Right atrium auricular region (tissue), 2 donors: ENCODE results near the gene ENOSF1. TPM values are rescaled to one million over a fixed set of nuclear protein-coding genes. Genes with fewer than 3 reads are reported as not detected.

Experiments used
- DNase-seq: peaks from one replicate; pipeline ENCODE4 v3.0.0-alpha.2; 2019; ENCODE audit warnings: low spot score
- H3K27ac ChIP-seq, 2 donors: fragments of 200-600 bp; sonication (generic); 1 replicate in 1 of 2; 2 replicates in 1 of 2; pipeline ENCODE4 v1.5.1; 2016 to 2019
- H3K27me3 ChIP-seq, 2 donors: fragments of 200-600 bp; sonication (generic); one replicate each; pipeline versions ENCODE4 v1.5.1 to v1.6.0; 2017 to 2019
- H3K36me3 ChIP-seq: fragments of 200-600 bp; sonication (generic); one replicate; pipeline ENCODE4 v1.5.1; 2016
- H3K4me1 ChIP-seq, 2 donors: fragments of 200-600 bp; sonication (generic); one replicate each; pipeline versions ENCODE4 v1.5.1 to v1.6.0; 2017 to 2019
- H3K4me3 ChIP-seq, 2 donors: fragments of 200-600 bp; sonication (generic); 1 replicate in 1 of 2; 2 replicates in 1 of 2; pipeline ENCODE4 v1.5.1; 2017 to 2019; ENCODE audit warnings: mild to moderate bottlenecking in 1 of 2, moderate library complexity in 1 of 2
- H3K9me3 ChIP-seq, 2 donors: fragments of 200-600 bp; sonication (generic); one replicate each; pipeline ENCODE4 v1.5.1; 2019
- total RNA-seq, 2 donors: library from RNA; depleted of rRNA; stranded (reverse); fragments of >200 nt; gene quantifications; one replicate each; pipeline ENCODE4 v1.1.0, GENCODE V29; 2016
- TF ChIP-seq, protein P1 (sequence below), 2 donors: fragments of 200-600 bp; sonication (generic); IDR thresholded peaks; one replicate each; pipeline ENCODE4 v1.5.1; 2019; ENCODE audit warnings: antibody characterized with exemption in 2 of 2

The ENOSF1 gene
- total RNA-seq, 2 donors from 2014 or later: 13.7 to 24.4 TPM

DNA sequence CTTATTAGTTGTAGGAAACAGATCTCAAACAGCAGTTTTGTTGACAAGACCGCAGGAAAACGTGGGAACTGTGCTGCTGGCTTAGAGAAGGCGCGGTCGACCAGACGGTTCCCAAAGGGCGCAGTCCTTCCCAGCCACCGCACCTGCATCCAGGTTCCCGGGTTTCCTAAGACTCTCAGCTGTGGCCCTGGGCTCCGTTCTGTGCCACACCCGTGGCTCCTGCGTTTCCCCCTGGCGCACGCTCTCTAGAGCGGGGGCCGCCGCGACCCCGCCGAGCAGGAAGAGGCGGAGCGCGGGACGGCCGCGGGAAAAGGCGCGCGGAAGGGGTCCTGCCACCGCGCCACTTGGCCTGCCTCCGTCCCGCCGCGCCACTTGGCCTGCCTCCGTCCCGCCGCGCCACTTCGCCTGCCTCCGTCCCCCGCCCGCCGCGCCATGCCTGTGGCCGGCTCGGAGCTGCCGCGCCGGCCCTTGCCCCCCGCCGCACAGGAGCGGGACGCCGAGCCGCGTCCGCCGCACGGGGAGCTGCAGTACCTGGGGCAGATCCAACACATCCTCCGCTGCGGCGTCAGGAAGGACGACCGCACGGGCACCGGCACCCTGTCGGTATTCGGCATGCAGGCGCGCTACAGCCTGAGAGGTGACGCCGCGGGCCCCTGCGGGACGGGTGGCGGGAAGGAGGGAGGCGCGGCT lies 55.0 kb downstream of the ENOSF1 start, which contains the start of gene TYMS:
TSS of gene TYMS (plus strand) at position 343 of the 690 bp plus-strand sequence. CDS start at position 433, 90 bp downstream.
- H3K4me1 ChIP-seq: peaks cover 0 to 12% of the 10 kb centered on the region in 2 donors
- TF ChIP-seq, protein P1, sequence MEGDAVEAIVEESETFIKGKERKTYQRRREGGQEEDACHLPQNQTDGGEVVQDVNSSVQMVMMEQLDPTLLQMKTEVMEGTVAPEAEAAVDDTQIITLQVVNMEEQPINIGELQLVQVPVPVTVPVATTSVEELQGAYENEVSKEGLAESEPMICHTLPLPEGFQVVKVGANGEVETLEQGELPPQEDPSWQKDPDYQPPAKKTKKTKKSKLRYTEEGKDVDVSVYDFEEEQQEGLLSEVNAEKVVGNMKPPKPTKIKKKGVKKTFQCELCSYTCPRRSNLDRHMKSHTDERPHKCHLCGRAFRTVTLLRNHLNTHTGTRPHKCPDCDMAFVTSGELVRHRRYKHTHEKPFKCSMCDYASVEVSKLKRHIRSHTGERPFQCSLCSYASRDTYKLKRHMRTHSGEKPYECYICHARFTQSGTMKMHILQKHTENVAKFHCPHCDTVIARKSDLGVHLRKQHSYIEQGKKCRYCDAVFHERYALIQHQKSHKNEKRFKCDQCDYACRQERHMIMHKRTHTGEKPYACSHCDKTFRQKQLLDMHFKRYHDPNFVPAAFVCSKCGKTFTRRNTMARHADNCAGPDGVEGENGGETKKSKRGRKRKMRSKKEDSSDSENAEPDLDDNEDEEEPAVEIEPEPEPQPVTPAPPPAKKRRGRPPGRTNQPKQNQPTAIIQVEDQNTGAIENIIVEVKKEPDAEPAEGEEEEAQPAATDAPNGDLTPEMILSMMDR (IDR thresholded peaks at IDR 0.05): no peak
- no peaks in the 10 kb centered on the region for H3K27me3 ChIP-seq
- peak within 1 kb of the TSS in 1 of 2 donors; percentile 32 for H3K27ac ChIP-seq
- DNase-seq: no peak
- H3K9me3 ChIP-seq: no peaks in the 10 kb centered on the region
- H3K36me3 ChIP-seq: no peaks in the 10 kb centered on the region
- peak within 1 kb of the TSS; percentile 48 to 76 for H3K4me3 ChIP-seq

DNA sequence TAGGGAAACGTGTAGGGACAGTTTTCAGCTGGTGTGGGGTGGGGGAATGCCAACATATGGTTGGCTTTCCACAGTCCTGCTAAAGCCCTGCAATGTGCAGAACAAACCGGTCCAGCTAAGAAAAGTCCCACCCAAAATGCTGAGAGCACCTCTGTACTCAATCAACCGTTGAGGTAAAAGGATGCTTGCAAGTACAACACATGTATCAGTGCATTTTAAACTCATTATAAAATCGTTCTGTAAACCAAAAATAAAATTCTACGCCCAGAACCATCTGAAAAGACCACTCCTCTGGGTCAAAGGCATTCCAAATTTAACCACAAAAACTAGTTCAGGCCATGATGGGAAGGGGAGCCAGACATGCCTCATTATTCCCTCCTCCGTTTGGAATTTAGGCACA lies 57.0 kb downstream of the ENOSF1 start:
- Histone ChIP-seq H3K27ac (no peak overlapping the region), H3K4me3 (no peak overlapping the region), H3K9me3 (no peaks in the 10 kb centered on the region), H3K36me3 (no peaks in the 10 kb centered on the region), H3K27me3 (no peaks in the 10 kb centered on the region), H3K4me1 (peaks cover 0 to 12% of the 10 kb centered on the region in 2 donors)
- TF ChIP-seq, protein P1 (IDR thresholded peaks at IDR 0.05): no peak
- DNase-seq: no peak

DNA sequence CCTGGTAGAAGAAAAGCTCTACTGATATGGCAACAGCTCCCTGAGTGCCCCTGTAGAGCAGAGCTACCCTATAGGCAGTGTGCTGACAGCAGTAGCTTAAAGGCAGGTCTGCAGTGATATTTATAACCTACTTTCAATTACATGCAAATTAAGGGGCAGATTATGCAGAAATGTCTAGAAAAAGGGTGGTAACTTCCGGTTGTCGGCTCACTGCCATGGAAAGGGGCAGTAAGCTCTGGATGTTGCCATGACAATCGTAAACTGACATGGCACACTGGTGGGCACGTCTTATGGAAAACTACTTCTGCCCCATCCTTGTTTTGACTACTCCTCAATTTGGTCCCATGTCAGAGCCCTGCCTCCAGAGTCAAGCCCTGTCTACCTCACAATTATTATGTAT lies 57.8 kb downstream of the ENOSF1 start:
- H3K36me3 ChIP-seq: no peaks in the 10 kb centered on the region
- H3K9me3 ChIP-seq: no peaks in the 10 kb centered on the region
- DNase-seq: no peak
- H3K27ac ChIP-seq: no peak overlapping the region
- H3K4me1 ChIP-seq: peaks cover 0 to 12% of the 10 kb centered on the region in 2 donors
- H3K27me3 ChIP-seq: no peaks in the 10 kb centered on the region
- H3K4me3 ChIP-seq: no peak overlapping the region
- TF ChIP-seq, protein P1 (IDR thresholded peaks at IDR 0.05): no peak

DNA sequence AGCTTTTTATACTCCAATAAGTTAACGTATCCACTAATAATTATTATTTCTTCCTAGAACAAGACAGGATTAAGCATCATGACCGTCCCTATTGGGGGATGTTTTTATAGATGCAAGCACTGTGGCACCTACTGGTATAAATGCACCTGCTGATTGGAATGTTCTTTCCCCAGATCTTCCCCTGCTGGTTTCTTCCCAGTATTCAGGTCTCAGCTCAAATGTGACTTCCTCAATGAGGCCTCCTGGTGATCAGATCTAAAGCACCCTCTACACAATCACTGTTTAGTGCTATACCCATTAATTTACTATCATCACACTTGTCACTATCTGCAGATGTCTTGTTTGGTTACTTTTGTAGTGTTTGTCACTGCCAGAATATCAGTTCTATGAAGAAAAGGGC lies 58.9 kb downstream of the ENOSF1 start:
- H3K4me1 ChIP-seq: peaks cover 0 to 8% of the 10 kb centered on the region in 2 donors
- TF ChIP-seq, protein P1 (IDR thresholded peaks at IDR 0.05): no peak
- no peaks in the 10 kb centered on the region for H3K27me3 ChIP-seq
- H3K27ac ChIP-seq: no peak overlapping the region
- no peak overlapping the region for H3K4me3 ChIP-seq
- H3K36me3 ChIP-seq: no peaks in the 10 kb centered on the region
- DNase-seq: no peak
- H3K9me3 ChIP-seq: no peaks in the 10 kb centered on the region

DNA sequence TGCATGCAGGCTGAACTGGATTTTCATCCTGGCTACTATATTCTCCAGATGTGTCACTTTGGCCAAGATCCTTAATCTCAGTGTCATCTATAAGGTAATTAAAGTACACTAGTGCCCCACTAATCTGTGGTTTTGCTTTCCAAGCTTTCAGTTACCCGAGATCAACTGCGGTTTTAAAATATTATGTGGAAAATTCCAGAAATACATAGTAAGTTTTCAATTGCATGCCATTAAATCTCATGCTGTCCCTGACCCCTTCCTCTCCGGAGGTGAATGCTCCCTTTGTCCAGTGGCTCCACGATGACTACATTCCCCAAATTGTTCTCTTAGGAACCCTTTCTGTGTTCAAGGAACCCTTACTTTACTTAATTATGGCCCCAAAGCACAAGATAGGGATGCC lies 60.3 kb downstream of the ENOSF1 start:
- Histone ChIP-seq H3K27me3 (no peaks in the 10 kb centered on the region), H3K4me3 (no peak overlapping the region), H3K27ac (no peak overlapping the region), H3K4me1 (peaks cover 0 to 2% of the 10 kb centered on the region in 2 donors), H3K9me3 (no peaks in the 10 kb centered on the region), H3K36me3 (no peaks in the 10 kb centered on the region)
- no peak for DNase-seq
- TF ChIP-seq, protein P1 (IDR thresholded peaks at IDR 0.05): no peak
